Mesenteric fat pad (tissue), 1 donor: ENCODE data around the gene LYRM4. TPM values are rescaled to one million over a fixed set of nuclear protein-coding genes. Genes with fewer than 3 reads are reported as not detected.

Experiments
- DNase-seq: peaks from one replicate; pipeline ENCODE4 v3.0.0-alpha.2; 2020; ENCODE audit warnings: low spot score
- total RNA-seq: library from RNA; stranded (reverse); fragmentation: NEBNext Ultra II Directional; extraction: Animal tissue kit (Norgen Biotek cat#: 25700); gene quantifications from one replicate; pipeline ENCODE4 v1.2.1, GENCODE V29; 2021
- donor health status: DM: yes; HTN: yes; CAD: no.

LYRM4 gene
- total RNA-seq, 1 donor from 2014 or later = 30.6 TPM

DNA sequence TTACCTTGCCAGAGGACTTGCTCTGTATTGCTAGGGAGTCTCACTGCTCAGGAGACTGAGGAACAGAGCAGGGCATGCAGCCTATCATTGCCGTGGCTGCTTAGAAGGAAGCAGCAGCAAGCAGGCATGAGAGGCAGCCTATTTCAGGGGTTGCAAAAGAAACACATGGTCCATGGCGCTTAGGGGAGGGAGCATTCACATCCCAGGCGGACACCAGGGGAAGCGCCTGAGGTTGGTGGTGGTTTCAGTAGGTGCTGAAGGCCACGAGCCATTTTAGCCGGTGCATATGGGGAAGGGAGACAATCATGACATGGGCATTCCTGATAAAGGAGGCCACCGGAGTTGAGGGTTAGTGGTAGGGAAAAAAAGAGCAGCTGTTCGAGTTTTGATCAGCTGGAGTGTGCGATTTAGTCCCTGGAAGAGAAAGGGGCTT is 21.5 kb upstream of the LYRM4 start:
- no peak for DNase-seq

DNA sequence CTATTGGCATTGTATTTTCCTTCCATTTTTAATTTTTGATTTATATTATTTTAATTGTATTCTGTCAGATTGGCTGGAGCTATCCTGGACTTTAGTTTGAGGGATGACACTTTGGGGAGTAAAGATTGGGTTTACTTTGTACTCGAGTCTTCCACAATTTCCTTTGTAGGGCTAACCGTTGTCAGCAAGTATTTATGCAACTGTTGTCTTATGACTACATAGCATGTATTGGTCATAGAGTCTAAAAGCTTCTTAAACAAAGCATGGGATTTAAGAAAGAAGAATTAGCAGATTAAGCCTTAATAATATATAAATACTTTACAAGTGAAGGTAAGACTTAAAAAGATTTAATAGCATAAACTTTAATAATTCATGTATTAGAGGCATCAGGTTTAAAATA is 20.2 kb upstream of the LYRM4 start:
- no peak for DNase-seq

DNA sequence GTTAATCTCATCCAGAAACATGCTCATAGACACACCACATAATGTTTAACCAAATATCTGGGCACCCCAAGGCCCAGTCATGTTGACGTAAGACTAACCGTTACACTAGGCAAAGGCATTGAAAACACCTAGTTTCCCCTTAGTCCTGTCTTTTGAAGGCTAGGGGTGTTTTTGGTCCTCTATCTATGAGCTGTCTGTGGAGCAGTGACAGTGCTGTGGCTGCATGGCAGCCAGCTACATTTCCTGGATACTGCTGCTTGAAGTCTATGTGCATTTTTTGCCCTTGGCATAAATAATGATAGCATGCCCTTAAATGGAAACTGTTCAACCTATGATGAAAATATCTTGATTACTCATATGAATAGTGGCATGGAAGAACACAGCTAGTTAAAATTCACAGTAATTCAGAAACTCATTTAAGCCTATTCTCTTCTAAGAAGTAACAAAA is 19.2 kb upstream of the LYRM4 start:
- no peak for DNase-seq

DNA sequence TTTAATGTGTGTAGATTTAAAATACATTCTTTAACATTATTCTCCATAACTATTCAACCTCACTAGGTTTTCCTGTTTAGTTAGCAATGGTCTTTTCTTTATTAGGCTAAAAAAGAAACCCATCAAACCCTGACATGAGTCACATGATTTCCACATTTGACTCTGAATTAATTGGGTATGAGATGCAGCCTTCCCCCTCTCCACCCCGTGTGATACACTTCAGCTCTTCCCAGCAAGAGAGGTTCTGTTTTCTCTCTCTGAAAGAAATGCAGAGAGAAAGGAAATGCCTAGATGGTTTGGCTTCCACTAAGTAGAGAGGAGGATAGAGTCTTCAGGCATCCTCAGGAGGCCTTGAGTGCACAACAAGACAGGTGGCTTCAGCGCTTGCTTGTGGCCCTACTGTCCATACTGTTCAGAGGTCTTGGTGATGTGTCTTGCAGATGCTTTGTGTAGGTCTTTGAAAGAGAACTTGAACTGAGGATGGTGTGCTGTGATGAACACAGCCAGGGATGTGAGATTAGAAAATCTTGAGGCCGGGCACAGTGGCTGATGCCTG is 17.9 kb upstream of the LYRM4 start:
- DNase-seq = no peak

DNA sequence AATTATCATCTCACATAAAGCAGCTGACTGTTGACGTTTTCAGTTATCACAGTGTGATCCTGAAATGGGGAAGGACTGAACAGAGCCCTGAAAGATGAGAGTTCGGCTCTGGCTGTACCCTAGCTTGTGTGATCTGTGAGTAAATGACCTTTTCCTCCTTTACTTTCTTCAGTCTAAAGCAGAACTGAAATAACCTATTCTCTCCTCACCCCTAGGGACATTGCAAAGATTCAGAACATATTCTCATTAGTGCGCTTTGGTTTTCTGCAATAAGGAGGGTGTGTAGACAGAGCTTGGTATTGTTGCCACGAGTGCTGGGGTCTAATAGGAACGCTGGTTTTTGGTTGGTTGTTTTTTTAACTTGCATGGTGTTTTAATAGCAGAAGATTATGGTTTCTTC is 17.3 kb upstream of the LYRM4 start:
- no peak for DNase-seq

DNA sequence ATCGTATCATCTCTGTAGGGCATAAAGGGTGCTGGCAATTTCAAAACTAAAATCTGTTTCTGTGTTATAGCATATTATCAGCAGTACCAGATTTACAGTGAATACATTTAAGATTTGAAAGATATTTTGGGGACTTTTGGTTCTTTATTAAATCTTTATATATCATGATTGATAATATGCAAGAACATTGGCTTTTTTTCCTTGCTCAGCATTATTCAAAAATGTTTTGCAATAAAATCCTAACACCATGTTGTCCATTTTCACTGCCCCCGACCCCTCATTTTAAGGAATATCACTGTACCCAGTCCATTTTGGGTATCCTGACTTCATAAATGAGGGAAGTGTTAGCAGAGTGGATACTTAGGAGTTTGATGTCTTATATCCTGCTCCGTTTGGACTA is 16.8 kb upstream of the LYRM4 start:
- no peak for DNase-seq

DNA sequence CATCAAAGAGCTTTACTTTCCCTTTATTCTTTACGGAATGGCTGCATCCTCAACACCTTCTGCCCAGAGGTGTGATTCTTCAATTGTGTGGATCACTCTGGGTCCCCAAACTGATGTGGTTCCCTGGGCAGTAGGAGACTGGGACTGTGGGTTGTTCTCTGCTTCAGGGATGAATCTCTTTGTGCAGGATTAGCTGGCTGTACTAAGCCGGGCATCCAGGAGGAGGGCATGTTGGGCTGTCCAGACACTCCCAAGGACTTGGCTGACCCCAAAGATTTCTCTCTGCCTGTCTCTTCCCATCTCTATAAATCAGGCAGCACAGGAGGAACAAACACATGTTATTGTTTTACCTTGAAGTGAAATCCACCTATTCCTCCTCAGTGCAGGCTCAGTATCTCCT is 15.8 kb upstream of the LYRM4 start:
- DNase-seq = no peak

DNA sequence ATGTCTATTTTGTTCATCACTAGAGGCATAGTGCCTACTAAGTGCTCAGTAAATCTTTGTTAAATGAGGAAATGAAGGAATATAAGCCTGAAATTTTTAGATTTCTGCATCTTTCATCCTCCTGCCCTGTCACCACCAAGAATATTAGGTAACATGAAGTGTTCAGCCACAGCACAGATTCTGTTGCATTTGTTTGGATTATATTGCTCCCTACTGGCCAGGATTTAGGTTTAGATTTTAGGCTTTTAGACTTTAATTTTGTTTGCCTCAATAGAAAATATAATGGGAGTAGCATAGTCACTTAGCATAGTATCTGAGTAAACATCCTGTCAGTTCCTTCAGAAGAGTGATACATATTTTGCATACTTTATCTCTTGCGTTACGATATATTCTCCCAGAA is 14.7 kb upstream of the LYRM4 start:
- DNase-seq = no peak

DNA sequence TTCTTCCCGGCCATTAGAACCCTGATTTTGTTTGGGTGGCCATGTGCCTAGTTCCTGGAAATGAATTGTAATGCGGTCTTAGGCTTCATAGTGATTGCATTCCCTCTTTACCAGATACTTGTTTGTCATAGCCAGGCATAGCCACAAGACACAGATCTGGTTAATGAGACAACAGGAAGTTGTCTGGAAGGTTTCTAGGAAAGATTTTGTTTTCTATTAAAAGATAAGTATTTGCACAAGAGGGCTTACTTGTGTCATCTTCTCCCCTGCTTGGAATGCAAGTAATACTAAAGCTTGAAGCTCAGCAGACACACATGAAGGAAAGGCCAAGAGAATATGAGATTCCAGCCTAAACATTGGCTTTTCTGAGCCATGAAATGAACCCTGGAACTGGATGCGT is 13.5 kb upstream of the LYRM4 start:
- no peak for DNase-seq

DNA sequence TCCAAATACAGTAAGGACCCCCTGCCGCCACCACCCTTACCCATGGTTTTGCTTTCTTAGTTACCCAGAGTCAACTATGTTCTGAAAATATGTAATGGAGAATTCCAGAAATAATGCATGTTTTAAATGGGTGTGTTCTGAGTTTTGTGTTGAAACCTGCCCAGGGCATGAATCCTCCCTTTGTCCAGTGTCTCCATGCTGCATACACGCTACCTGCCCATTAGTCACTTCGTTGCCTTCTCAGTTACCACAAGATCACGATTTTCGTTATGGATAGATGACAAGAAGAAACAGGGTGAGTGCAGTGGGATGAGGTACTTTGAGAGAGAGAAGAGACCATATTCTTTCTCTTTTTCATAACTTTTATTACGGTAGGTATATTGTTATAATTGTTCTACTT is 11.2 kb upstream of the LYRM4 start:
- DNase-seq = no peak

DNA sequence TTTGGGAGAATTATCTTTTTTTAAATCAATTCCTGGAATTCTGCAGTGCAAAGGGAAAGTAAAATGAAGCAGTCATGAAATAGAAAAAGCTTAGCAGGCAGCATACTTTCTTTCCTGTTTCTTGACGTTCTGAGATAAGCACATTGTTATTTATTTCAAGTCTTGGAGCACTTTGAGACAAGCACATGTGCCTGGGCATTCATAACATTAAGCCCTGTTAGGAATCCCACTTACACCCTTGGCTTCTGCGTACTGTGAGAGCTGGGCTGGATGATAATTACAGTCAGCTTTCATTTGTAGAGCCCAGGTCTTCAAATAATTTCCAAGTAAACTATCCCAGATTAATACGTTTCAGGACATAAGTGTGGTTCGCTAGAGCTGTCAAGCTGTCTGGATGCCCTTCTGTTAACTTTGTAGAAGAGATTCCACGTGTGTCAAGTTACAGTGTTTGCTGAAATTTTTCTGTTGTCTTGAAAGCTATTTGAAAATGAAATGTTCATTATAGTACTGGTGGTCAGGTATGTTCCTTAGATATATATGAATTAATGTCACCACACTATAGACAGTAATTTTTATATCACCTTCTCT is 9.4 kb upstream of the LYRM4 start:
- DNase-seq = no peak

DNA sequence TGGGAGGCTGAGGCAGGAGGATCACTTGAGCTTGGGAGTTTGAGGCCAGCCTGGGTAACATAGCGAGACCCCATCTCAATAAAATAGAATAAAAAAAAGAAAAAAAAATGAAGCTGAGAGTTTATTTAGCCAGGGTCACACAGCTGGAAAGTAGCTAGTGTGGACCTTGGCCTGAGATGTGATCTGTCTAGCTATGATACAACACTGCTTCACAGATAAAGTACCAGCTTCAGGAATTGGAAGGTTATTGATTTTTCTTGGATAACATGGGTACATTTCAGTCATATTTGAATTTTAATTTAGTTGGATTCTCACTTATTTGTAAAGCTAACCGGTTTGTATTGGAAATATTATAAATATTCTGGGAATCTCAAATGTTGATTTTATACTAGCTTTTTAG is 5.7 kb upstream of the LYRM4 start:
- no peak for DNase-seq

DNA sequence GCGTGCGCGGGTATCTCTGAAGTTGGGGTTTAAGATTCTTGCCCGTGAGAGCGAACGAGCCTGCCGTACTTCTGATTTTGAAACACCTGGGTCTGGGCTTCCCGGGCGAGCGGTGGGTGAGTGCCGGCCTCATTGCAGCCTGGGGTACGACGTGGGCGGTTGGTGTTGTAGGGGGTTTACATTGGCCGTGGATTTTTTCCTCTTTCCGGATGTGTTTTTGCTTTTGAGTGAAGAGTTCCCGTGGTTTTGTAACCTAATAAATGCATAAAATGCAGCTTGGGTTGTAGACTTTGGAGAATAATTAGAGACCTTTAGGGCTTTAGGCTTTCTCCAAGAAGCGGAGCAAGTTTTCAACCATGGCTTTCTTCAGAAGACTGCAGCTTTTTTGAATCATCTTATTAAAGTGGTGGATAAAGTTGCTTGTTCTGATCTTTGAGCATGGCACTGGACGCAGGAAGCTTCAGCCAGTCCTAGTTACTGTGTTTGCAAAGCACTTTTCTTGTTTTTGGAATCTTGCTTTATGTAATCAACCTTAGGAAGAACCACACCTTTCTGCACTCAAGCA is 877 bp upstream of the LYRM4 start:
- no peak for DNase-seq

DNA sequence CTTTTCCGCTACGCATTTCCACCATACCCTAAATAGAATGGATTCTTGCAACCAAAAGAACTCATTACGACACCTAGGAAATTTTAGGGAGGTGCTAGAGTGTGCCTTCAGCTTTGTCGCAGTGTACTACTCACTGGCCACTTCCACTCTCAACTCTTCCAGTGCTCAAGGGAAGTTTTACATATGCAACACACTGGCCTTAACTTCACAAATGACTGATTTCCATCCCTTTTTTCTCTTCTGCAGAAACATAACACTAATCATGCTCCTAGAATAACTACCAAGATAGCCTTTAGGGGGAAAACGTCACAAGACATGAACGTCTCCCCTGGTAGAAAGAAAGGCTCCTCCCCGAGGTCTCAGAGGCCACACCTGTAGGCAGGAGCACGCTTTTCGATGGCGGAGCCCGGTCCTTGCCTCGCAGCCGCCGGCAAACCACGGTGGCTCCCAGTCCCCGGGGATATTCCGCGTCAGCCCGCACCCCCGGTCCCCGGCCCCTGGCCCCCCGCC is 584 bp downstream of the LYRM4 start:
- DNase-seq = no peak

DNA sequence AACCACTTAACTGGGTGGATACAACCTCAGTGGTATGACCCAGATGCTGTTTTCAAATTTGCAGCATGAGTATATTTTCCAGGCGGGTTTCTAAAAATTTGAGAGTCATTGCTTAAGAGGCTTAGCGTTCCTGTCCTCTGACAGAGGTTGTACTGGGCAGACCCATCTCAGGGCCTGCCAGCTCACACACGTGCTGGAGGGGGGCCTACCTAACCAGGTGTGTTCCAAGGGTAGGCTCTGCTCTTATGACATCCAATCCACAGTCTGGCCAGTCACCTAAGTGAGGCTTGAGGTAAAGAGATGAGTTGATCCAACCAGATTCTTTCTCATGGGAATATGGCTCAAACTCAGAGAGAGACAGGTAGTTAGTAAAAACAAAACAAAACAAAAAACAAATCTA is 1.3 kb downstream of the LYRM4 start:
- DNase-seq = no peak

DNA sequence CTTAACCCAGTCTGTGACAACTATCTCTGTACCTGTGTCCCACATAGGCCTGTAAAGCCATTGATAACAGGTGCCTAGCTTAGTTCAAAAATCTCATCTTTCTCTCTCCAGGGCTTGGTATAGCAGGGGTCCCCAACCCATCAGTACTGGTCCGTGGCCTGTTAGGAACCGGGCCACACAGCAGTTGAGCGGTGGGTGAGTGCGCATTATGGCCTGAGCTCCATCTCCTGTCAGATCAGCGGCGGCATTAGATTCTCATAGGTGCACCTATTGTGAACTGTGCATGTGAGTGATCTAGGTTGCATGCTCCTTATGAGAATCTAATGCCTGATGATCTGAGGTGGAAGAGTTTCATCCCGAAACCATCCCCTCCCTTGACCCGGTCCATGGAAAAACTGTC is 3.4 kb downstream of the LYRM4 start:
- no peak for DNase-seq

DNA sequence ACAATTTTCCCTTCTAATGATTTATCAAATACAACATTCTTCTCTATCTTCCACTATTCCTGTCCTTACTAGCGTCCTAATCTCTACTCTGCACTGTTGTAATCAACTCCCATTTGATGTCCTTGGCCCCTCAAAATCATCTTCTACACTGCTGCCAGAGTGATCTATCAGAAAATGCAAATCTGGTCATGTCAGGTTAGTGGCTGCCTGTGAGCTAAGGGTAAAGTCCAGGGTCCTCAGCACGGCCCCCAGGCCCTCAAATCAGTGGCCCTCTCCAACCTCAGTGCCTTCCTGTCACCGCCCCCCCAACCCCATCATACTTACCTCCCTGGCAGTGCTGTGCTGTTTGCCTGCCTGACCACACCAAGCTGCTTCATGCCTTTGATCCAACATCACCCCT is 3.8 kb downstream of the LYRM4 start:
- no peak for DNase-seq

DNA sequence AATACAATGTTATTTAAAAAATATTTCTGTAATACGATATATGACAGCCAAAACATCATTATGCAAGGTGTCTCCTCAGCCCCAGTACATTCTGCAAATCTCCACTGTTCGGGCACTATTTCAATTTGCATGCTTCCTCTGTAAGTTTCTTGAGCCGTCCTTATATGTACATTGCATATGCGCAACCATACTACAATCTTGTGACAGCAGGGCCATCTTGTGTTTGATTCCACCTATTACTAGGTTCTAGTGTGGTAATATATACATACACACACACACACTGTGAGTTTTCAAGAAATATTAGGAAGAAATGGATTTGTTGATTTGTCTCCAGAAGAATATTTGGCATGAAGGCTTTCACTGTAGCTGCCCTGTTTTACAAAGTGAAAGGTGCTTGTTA is 9.8 kb downstream of the LYRM4 start:
- no peak for DNase-seq

DNA sequence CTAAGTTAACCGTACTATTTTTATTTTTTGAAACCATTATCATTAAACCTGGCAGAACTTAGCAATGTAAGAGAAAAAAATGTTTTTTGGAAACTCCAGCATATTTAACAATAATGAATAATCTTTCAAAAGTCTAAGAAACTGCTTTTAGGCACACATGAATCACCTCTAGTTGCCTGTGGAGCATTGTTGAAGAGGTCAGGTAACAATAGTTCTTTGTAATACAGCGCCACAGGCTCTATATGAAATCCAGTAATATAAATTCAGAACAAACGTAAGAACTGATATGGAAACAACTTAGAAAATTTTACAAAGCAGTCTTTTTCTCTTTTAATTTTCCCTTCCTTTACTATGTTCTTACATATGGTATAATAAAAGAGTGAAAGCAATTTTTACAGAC is 10.3 kb downstream of the LYRM4 start:
- DNase-seq = no peak

DNA sequence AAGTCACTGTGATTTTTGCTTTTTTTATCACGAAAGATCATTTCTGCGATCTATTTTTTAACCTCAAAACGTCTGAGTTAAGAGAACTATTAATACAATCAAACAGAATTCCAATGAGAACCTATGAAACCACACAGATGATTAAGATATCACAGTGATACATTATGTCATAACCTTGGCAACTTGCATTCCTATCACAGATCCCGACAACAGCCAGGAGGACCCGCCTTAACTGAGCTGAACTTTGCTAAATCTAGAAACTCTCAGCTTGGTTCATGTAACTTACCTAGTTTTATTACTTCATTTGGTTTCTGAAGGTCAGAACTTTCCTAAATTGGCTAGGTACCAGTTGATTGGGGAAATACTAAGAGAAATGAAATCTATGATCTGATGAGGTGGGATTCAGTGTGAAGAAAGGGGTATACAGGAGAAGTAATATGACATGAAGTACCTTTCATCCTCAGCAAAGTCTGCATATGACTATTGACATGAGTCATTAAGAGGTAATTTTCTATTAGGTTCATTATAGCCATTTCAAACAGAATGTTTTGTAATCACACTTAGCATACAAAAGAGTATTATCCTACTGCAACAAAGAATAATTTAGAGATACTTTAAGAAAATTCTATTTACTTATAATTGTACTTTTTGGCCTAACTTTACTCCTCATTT is 11.2 kb downstream of the LYRM4 start:
- DNase-seq = no peak

DNA sequence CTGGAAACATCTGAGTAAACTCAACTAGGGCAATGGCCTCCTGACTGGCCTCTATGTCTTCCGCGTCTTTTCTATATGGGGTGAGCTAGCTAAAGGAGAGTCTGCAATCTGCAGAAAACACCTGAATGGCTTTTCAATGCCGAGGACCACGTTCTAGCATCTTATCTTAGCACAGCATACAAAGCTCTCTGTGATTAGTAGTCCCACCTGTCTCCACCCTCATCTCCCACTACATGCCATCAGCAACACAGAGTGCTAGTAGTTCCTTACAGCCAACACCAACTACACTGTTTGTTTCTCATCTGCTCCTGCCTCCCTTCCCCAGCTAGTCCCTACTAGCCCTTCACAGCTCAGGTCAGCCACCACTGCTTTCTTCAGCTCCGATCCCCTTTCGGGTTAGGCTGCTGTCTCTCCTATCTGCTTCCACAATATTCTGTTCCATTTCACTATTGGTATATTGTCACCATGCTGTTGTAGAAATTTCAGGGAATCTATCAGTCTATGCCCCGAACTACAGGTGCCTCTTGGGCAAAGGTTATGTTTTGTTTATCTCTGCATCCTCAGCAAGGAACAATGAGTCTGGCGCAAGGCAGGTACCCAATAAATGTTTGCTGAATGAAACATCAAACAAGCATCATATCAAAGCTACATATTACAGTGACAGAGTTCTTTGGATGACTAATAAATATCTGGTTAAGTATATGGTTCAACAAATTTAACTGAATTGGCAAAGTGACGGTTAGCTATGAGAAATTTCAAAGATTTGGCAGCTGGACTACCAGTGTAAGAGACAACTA is 12.2 kb downstream of the LYRM4 start:
- DNase-seq = no peak

DNA sequence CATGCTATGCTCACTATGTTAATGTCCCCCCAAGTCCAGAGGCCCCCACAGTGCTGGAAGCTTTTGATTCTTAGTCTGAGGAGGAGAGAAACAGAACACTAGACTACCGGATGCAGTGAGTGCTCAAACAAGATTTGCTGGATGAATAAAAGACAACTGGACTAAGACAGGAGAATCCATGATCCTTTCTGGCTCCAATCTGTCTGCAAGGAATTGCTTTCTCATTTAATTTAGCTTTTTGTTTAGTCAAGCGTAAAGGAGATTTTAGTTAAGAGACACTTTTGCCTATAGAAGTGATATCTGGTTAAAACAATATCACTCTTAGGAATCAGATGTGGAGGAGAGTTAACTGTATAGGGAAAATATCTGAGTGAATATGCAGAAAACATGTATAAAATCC is 13.5 kb downstream of the LYRM4 start:
- DNase-seq = no peak
